Measurements from ENCODE around the gene RNU5D-1. TPM values are rescaled to one million over a fixed set of nuclear protein-coding genes. Genes with fewer than 3 reads are reported as not detected.
A peak's percentile ranks its signal among the peaks of the same experiment; 100 is the strongest.
"Not testable (repeated sequence)": the region's sequence is repeated elsewhere in the genome, so short reads cannot be mapped to it uniquely, and the experiment has no call there.

The RNU5D-1 gene
- polyA plus RNA-seq, 3 donors: not detected

GRCh38 chr1:44707959-44708831 is 22.8 kb downstream of the RNU5D-1 start:
- no peak for DNase-seq (ENCODE audit: extremely low read depth in 1 of 11, low read depth in 9 of 11, low spot score in 4 of 11)

DNA sequence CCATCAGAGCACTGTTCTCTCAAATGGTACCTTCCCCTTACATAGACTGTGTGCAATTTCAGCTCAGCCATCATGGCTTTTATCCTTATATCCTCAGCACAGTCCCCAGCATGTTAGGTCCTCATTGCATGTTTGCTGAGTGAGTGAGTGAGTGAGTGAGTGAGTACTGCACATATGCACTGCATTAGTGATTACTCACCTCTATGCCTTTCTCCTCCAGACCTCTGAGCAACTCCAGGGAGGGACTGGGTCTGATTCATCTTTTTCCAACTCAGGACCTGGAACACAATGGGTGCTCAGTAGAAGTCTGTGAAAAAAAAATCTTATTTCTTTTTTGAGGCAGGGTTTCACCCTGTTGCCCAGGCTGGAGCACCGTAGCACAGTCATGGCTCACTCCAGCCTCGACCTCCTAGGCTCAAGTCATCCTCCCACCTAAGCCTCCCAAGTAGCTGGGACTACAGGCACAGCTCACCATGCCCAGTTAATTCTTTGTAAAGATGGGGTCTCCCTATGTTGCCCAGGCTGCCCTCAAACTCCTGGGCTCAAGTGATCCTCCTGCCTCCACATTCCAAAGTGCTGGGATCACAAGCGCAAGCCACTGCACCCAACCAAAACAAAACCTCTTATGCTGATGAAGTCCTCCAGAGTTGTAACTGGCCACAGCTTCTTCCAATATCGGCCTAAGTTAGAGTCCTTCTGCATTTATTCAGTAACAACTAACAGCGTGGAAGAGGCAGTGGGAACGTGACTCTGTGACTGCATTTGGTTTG is 23.7 kb downstream of the RNU5D-1 start:
- DNase-seq (ENCODE audit: extremely low read depth in 1 of 11, low read depth in 9 of 11, low spot score in 4 of 11): no peak

GRCh38 chr1:44705938-44706337 is 25.0 kb downstream of the RNU5D-1 start:
- no peak for DNase-seq (ENCODE audit: extremely low read depth in 1 of 11, low read depth in 9 of 11, low spot score in 4 of 11)

- no peak for DNase-seq (ENCODE audit: extremely low read depth in 1 of 11, low read depth in 9 of 11, low spot score in 4 of 11)
These were observed 25.5 kb downstream of the RNU5D-1 start for GRCh38 chr1:44705470-44705869.

DNA sequence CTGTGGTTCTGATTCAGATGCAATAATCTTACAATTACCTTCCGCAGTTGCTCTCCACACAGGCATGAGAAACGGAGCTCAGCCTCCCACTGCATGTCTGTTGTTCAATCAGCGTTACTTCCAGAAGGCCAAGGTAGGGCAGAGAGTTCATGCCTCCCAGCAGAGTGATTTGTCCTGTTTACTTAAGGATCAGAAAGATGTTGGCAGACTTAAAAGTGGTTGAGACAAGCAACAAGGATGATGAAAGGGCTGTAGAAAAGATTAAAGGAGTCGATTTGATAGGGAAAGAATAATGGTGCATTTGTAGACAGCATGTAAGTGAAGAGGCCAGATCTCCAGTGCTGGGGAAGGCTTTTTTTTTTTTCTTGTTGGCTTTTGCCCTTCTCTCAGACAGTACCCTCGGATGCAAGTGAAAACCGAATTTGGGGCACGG is 29.8 kb downstream of the RNU5D-1 start:
- peak in 3 of 11 donors; percentile 38 to 42 (median 40) for DNase-seq (ENCODE audit: extremely low read depth in 1 of 11, low read depth in 9 of 11, low spot score in 4 of 11)

DNA sequence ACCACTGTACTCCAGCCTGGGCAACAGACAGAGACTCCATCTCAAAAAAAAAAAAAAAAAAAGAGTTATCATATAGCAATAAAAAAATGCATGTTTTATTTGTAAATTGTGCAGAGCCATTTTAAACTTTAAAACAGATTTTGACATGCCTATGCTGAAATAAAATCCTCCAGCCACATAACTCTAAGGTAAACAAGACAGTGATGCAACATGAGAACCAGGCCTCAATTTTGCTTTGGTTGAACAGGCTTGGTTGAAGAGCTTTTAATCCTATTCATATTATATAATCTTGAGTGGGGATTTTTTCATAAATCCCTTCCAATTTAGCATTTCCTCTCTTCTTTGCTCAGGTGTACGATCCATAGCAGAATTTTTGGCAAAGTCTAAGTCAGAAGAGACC is 30.4 kb downstream of the RNU5D-1 start:
- DNase-seq (ENCODE audit: extremely low read depth in 1 of 11, low read depth in 9 of 11, low spot score in 4 of 11): no peak

DNA sequence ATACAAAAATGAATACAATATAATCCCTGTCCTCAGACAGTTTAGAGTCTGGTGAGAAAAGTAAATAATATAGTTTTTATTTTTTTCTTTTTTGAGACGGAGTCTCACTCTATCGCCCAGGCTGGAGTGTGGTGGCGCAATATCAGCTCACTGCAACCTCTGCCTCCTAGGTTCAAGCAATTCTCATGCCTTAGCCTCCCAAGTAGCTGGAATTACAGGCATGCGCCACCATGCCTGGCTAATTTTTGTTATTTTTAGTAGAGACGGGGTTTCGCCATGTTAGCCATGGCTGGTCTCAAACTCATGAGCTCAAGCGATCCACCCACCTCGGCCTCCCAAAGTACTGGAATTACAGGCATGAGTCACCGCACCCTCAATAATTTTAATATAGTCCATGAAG is 31.6 kb downstream of the RNU5D-1 start:
- not testable (repeated sequence) for DNase-seq (ENCODE audit: extremely low read depth in 1 of 11, low read depth in 9 of 11, low spot score in 4 of 11)

DNA sequence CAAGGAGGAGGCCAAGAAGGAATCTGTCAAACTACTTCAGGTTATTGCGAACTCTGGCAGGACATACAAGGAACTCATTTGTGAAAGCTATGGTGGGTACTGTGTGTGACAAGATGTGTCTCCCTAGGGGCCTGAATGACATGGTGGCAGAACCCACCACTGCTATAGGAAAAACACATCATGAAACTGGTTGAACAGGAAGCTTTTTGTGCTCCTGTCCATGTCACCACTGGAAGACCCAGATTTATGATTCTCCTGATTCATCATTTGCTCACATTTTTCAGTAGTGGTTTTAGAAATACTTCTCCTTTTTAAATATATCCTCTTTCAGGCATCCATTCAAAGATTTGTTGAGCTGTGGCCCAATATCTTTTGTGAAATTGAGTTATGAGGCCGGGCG is 32.8 kb downstream of the RNU5D-1 start:
- DNase-seq (ENCODE audit: extremely low read depth in 1 of 11, low read depth in 9 of 11, low spot score in 4 of 11): no peak

GRCh38 chr1:44696789-44697345 is 34.1 kb downstream of the RNU5D-1 start:
- no peak for DNase-seq (ENCODE audit: extremely low read depth in 1 of 11, low read depth in 9 of 11, low spot score in 4 of 11)

DNA sequence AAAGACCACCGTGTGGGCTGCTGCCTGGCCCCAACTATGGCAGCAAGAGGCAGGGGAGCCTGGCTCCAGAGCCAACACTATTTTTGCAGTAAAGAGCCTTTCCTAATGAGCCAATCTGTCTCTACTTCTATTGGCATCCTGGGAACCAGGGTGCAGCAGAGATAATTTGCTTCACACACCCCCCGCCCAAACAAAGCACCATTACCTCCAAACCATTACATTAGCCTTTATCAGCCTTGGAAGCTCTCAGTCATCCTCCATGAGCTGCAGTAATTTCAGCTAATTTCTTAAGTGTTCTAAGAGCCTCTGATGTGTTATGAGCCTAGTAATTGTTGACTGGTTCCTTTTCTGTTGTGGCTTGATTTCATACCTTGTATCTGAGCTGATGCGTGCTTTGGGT is 34.9 kb downstream of the RNU5D-1 start:
- DNase-seq (ENCODE audit: extremely low read depth in 1 of 11, low read depth in 9 of 11, low spot score in 4 of 11): no peak

DNA sequence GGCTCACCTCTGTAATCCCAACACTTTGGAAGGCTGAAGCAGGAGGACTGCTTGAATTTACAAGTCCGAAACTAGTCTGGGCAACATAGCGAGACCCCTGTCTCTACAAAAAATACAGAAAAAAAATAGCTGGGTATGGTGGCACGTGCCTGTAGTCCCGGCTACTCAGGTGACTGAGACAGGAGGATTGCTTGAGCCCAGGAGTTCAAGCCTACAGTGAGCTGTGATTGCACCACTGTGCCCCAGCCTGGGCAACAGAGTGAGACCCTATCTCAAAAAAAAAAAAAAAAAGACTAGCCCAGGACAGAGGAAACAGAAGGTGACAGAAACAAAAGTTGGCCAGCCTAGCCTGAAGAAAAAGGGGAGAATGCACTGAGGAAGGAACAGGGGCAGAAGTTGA is 35.3 kb downstream of the RNU5D-1 start:
- no peak for DNase-seq (ENCODE audit: extremely low read depth in 1 of 11, low read depth in 9 of 11, low spot score in 4 of 11)

GRCh38 chr1:44694863-44695478 is 36.0 kb downstream of the RNU5D-1 start:
- DNase-seq (ENCODE audit: extremely low read depth in 1 of 11, low read depth in 9 of 11, low spot score in 4 of 11): no peak

DNA sequence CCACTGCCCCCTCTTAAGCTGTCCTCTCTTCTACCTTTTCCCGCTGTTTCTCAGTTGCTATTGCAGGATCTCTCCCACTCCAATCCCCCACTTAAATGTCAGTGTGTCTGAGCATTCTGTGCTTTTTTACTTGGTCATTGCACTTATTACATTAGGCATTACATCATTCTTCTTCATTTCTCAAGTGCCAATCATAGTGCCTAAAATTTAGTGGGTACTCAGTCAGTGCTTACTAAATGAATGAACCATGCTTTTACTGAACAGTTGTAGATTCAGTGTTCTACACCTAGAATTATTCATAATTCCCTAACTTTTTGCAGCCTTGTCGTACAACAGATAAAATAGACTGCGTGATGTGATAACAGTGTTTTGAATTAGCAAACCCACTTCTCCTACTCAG is 37.1 kb downstream of the RNU5D-1 start:
- no peak for DNase-seq (ENCODE audit: extremely low read depth in 1 of 11, low read depth in 9 of 11, low spot score in 4 of 11)

- DNase-seq (ENCODE audit: extremely low read depth in 1 of 11, low read depth in 9 of 11, low spot score in 4 of 11): no peak
These were observed 37.8 kb downstream of the RNU5D-1 start for GRCh38 chr1:44693159-44693558.

GRCh38 chr1:44689447-44689765 is 41.6 kb downstream of the RNU5D-1 start:
- no peak for DNase-seq (ENCODE audit: extremely low read depth in 1 of 11, low read depth in 9 of 11, low spot score in 4 of 11)

- no peak for DNase-seq (ENCODE audit: extremely low read depth in 1 of 11, low read depth in 9 of 11, low spot score in 4 of 11)
These were observed 42.1 kb downstream of the RNU5D-1 start for GRCh38 chr1:44688760-44689446.

GRCh38 chr1:44685881-44686280 is 45.1 kb downstream of the RNU5D-1 start:
- DNase-seq (ENCODE audit: extremely low read depth in 1 of 11, low read depth in 9 of 11, low spot score in 4 of 11): no peak

GRCh38 chr1:44685218-44685617 is 45.8 kb downstream of the RNU5D-1 start:
- no peak for DNase-seq (ENCODE audit: extremely low read depth in 1 of 11, low read depth in 9 of 11, low spot score in 4 of 11)

DNA sequence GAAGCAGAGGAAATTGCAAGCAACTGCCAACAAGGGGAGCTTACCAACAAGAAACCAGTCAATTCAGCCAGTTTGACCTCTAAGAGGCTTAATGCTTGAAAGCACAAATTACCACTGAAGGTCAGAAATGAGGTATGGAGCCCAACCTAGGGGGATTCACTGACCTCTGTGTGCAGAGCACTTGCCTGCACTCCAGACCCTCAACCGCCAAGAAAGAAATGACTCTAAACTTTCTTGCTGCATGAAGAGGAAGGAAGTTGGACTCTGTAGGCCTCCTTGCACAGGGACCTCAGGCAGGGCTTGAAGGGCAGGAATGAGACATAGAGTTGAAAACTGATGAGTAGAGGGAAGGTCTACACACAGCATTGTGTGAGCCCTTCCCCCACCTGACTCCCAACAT is 46.4 kb downstream of the RNU5D-1 start:
- DNase-seq (ENCODE audit: extremely low read depth in 1 of 11, low read depth in 9 of 11, low spot score in 4 of 11): no peak
